HG03565 (cell line): Measurements from ENCODE around the gene CAMTA1.
"Not testable (repeated sequence)": the region's sequence is repeated elsewhere in the genome, so short reads cannot be mapped to it uniquely, and the experiment has no call there.

Source experiments
- ATAC-seq: cut with Tn5 transposase; IDR thresholded peaks from one replicate; pipeline ENCODE4 v1.9.1; 2021; ENCODE audit warnings: mild to moderate bottlenecking, moderate library complexity; ENCODE audit not compliant: unreplicated experiment

The CAMTA1 gene

GRCh38 chr1:7409278-7409677 is 624.0 kb downstream of the CAMTA1 start:
- ATAC-seq, result no peak

GRCh38 chr1:7410156-7410555 is 624.9 kb downstream of the CAMTA1 start:
- no peak for ATAC-seq

GRCh38 chr1:7417618-7418017 is 632.4 kb downstream of the CAMTA1 start:
- ATAC-seq, result not testable (repeated sequence)

GRCh38 chr1:7418442-7419080 is 633.3 kb downstream of the CAMTA1 start:
- no peak for ATAC-seq

GRCh38 chr1:7420098-7420445 is 634.8 kb downstream of the CAMTA1 start:
- no peak for ATAC-seq

GRCh38 chr1:7420470-7421100 is 635.3 kb downstream of the CAMTA1 start:
- ATAC-seq, result no peak

GRCh38 chr1:7421471-7422075 is 636.3 kb downstream of the CAMTA1 start:
- ATAC-seq, result no peak

GRCh38 chr1:7422081-7422480 is 636.8 kb downstream of the CAMTA1 start:
- ATAC-seq, result no peak

GRCh38 chr1:7422561-7422960 is 637.3 kb downstream of the CAMTA1 start:
- ATAC-seq, result no peak

GRCh38 chr1:7422966-7423365 is 637.7 kb downstream of the CAMTA1 start:
- no peak for ATAC-seq

- ATAC-seq, result no peak
Observed at GRCh38 chr1:7424352-7424890, 639.2 kb downstream of the CAMTA1 start.

- no peak for ATAC-seq
Observed at GRCh38 chr1:7425229-7425628, 640.0 kb downstream of the CAMTA1 start.

GRCh38 chr1:7425771-7426170 is 640.5 kb downstream of the CAMTA1 start:
- ATAC-seq, result no peak

- ATAC-seq, result no peak
Observed at GRCh38 chr1:7426780-7427604, 641.7 kb downstream of the CAMTA1 start.

- no peak for ATAC-seq
Observed at GRCh38 chr1:7427605-7428300, 642.5 kb downstream of the CAMTA1 start.

- no peak for ATAC-seq
Observed at GRCh38 chr1:7429290-7429689, 644.0 kb downstream of the CAMTA1 start.

GRCh38 chr1:7430047-7430608 is 644.9 kb downstream of the CAMTA1 start:
- ATAC-seq, result no peak

GRCh38 chr1:7430691-7431090 is 645.4 kb downstream of the CAMTA1 start:
- ATAC-seq, result no peak

- no peak for ATAC-seq
Observed at GRCh38 chr1:7432102-7432899, 647.0 kb downstream of the CAMTA1 start.
